Measurements from ENCODE around the gene NT5DC2.

- TF ChIP-seq CTCF (conservative IDR thresholded peaks at IDR 0.05; ENCODE audit: low read length) = no peak
- TF ChIP-seq EZH2phosphoT487 (IDR thresholded peaks at IDR 0.05; ENCODE audit: borderline replicate concordance) = no peak
These were observed 13.5 kb upstream of the NT5DC2 start for GRCh38 chr3:52547143-52547542.

Data from Loucy (cell line).